Activated CD8-positive, alpha-beta memory T cell treated with anti-CD3 and anti-CD28 coated beads, Interleukin-2, amount 10 ng/mL, durations not matched to agents 7 days and 5 days (primary cell): Measurements from ENCODE around the gene ABCB11. TPM values are rescaled to one million over a fixed set of nuclear protein-coding genes. Genes with fewer than 3 reads are reported as not detected.

ENCODE experiments used
- ATAC-seq: fragments of 150-1000 bp; cut with Tn5 transposase; one replicate; pipeline ENCODE4 v1.10.0; 2021; ENCODE audit warnings: moderate library complexity
- CTCF ChIA-PET: fragments of 350-600 bp; sonication (Branson Sonifier 250); formaldehyde crosslinking; loops from one replicate; lab custom pipeline; 2021; ENCODE audit warnings: antibody characterized with exemption; lab: Charles Lee
- DNase-seq: peaks from one replicate; pipeline ENCODE4 v3.0.0-alpha.2; 2020
- H3K27ac Mint-ChIP-seq: one replicate; pipeline ENCODE4 v1.8.0; 2021; ENCODE audit warnings: mild to moderate bottlenecking, mixed read lengths
- H3K27me3 Mint-ChIP-seq: one replicate; pipeline ENCODE4 v1.8.0; 2021; ENCODE audit warnings: mixed read lengths
- H3K36me3 Mint-ChIP-seq: one replicate; pipeline ENCODE4 v1.8.0; 2021; ENCODE audit warnings: mild to moderate bottlenecking, mixed read lengths
- H3K4me1 Mint-ChIP-seq: one replicate; pipeline ENCODE4 v1.8.0; 2021; ENCODE audit warnings: mixed read lengths
- H3K4me3 Mint-ChIP-seq: one replicate; pipeline ENCODE4 v1.8.0; 2021; ENCODE audit warnings: mild to moderate bottlenecking, moderate library complexity, mixed read lengths
- H3K9me3 Mint-ChIP-seq: one replicate; pipeline ENCODE4 v1.8.0; 2022; ENCODE audit warnings: low read depth, mixed read lengths
- total RNA-seq, 2 experiments: library from RNA; stranded (reverse); gene quantifications; one replicate each; pipeline ENCODE4 v1.2.3, GENCODE V29; 2021

ABCB11 gene
- total RNA-seq, 2 experiments from 2014 or later, result not detected

GRCh38 chr2:168970711-168971233, 60.4 kb downstream of the ABCB11 start:
- H3K36me3 Mint-ChIP-seq, result no peaks in the 10 kb centered on the region

GRCh38 chr2:168969865-168970264, 61.3 kb downstream of the ABCB11 start:
- CTCF ChIA-PET, result interaction anchor here (1.1 to 3.1 kb wide), 4 partner anchors 21 to 162 kb away, joined by 3 to 10 read pairs (median 4); no protein-coding TSS in a partner anchor
- Mint-ChIP-seq H3K27ac (no peak overlapping the region), H3K4me3 (no peak overlapping the region), H3K36me3 (no peaks in the 10 kb centered on the region), H3K4me1 (peaks cover 3% of the 10 kb centered on the region), H3K9me3 (no peaks in the 10 kb centered on the region), H3K27me3 (no peaks in the 10 kb centered on the region)
- ATAC-seq, result no peak
- DNase-seq, result no peak

More at GRCh38 chr2:168970711-168971233, 60.4 kb downstream of the ABCB11 start:
- Mint-ChIP-seq H3K4me1 (no peaks in the 10 kb centered on the region), H3K9me3 (no peaks in the 10 kb centered on the region), H3K27ac (no peak overlapping the region), H3K4me3 (no peak overlapping the region), H3K27me3 (no peaks in the 10 kb centered on the region)
- no peak for ATAC-seq
- CTCF ChIA-PET, result interaction anchor here (1.1 to 3.1 kb wide), 5 partner anchors 9 to 171 kb away, joined by 3 to 10 read pairs (median 5); no protein-coding TSS in a partner anchor
- DNase-seq, result no peak

- H3K4me3 Mint-ChIP-seq, result no peak overlapping the region
- H3K9me3 Mint-ChIP-seq, result no peaks in the 10 kb centered on the region
- no peaks in the 10 kb centered on the region for H3K36me3 Mint-ChIP-seq
- no peaks in the 10 kb centered on the region for H3K27me3 Mint-ChIP-seq
- ATAC-seq, result no peak
- H3K4me1 Mint-ChIP-seq, result peaks cover 13% of the 10 kb centered on the region
- CTCF ChIA-PET, result interaction anchor here (0.7 to 1.5 kb wide), 7 partner anchors 127 to 174 kb away, joined by 3 to 4 read pairs (median 3); no protein-coding TSS in a partner anchor
- DNase-seq, result no peak
- H3K27ac Mint-ChIP-seq, result no peak overlapping the region
These were observed 62.8 kb downstream of the ABCB11 start for GRCh38 chr2:168968342-168968741.

GRCh38 chr2:168964251-168964807, 66.8 kb downstream of the ABCB11 start:
- peaks cover 16% of the 10 kb centered on the region for H3K4me1 Mint-ChIP-seq
- H3K36me3 Mint-ChIP-seq, result no peaks in the 10 kb centered on the region
- H3K27me3 Mint-ChIP-seq, result no peaks in the 10 kb centered on the region
- no peaks in the 10 kb centered on the region for H3K9me3 Mint-ChIP-seq
- no peak overlapping the region for H3K4me3 Mint-ChIP-seq
- ATAC-seq (peak; percentile 49), DNase-seq (no peak)
- no peak overlapping the region for H3K27ac Mint-ChIP-seq
- CTCF ChIA-PET, result interaction anchor here (1.2 to 4.5 kb wide), 6 partner anchors 14 to 257 kb away, joined by 3 to 26 read pairs (median 6); no protein-coding TSS in a partner anchor

- Mint-ChIP-seq H3K27ac (no peak overlapping the region), H3K36me3 (no peaks in the 10 kb centered on the region), H3K9me3 (no peaks in the 10 kb centered on the region), H3K4me1 (peaks cover 16% of the 10 kb centered on the region), H3K4me3 (no peak overlapping the region), H3K27me3 (no peaks in the 10 kb centered on the region)
- CTCF ChIA-PET, result interaction anchor here (1.1 to 4.5 kb wide), 7 partner anchors 9 to 178 kb away, joined by 3 to 26 read pairs (median 9); no protein-coding TSS in a partner anchor
- no peak for DNase-seq
- no peak for ATAC-seq
These were observed 68.5 kb downstream of the ABCB11 start for GRCh38 chr2:168962636-168963035.

GRCh38 chr2:168961450-168962229, 69.5 kb downstream of the ABCB11 start:
- no peak overlapping the region for H3K27ac Mint-ChIP-seq
- CTCF ChIA-PET, result interaction anchor here (1.1 to 4.5 kb wide), 7 partner anchors 10 to 179 kb away, joined by 4 to 26 read pairs (median 9); no protein-coding TSS in a partner anchor
- no peaks in the 10 kb centered on the region for H3K9me3 Mint-ChIP-seq
- peaks cover 16% of the 10 kb centered on the region for H3K4me1 Mint-ChIP-seq
- H3K36me3 Mint-ChIP-seq, result no peaks in the 10 kb centered on the region
- no peaks in the 10 kb centered on the region for H3K27me3 Mint-ChIP-seq
- ATAC-seq (peak; percentile 81), DNase-seq (peak; percentile 48)
- no peak overlapping the region for H3K4me3 Mint-ChIP-seq

GRCh38 chr2:168956392-168956791, 74.7 kb downstream of the ABCB11 start:
- peaks cover 1% of the 10 kb centered on the region for H3K4me1 Mint-ChIP-seq

GRCh38 chr2:168955321-168955720, 75.8 kb downstream of the ABCB11 start:
- H3K27ac Mint-ChIP-seq, result no peak overlapping the region
- DNase-seq, result no peak
- ATAC-seq, result no peak
- peaks cover 9% of the 10 kb centered on the region for H3K27me3 Mint-ChIP-seq
- peaks cover 7% of the 10 kb centered on the region for H3K36me3 Mint-ChIP-seq
- H3K4me3 Mint-ChIP-seq, result no peak overlapping the region
- H3K4me1 Mint-ChIP-seq, result no peaks in the 10 kb centered on the region
- H3K9me3 Mint-ChIP-seq, result peaks cover 4% of the 10 kb centered on the region
- CTCF ChIA-PET, result no interaction called here

More at GRCh38 chr2:168956392-168956791, 74.7 kb downstream of the ABCB11 start:
- ATAC-seq (no peak), DNase-seq (no peak)
- Mint-ChIP-seq H3K27me3 (peaks cover 7% of the 10 kb centered on the region), H3K27ac (no peak overlapping the region), H3K36me3 (peaks cover 7% of the 10 kb centered on the region), H3K4me3 (no peak overlapping the region), H3K9me3 (peaks cover 4% of the 10 kb centered on the region)
- CTCF ChIA-PET, result no interaction called here

- ATAC-seq (no peak), DNase-seq (no peak)
- Mint-ChIP-seq H3K9me3 (peaks cover 8% of the 10 kb centered on the region), H3K27me3 (peaks cover 12% of the 10 kb centered on the region), H3K36me3 (peaks cover 7% of the 10 kb centered on the region), H3K4me3 (no peak overlapping the region), H3K4me1 (no peaks in the 10 kb centered on the region), H3K27ac (no peak overlapping the region)
- CTCF ChIA-PET, result no interaction called here
These were observed 76.9 kb downstream of the ABCB11 start for GRCh38 chr2:168954256-168954655.

- H3K27ac Mint-ChIP-seq, result no peak overlapping the region
- H3K9me3 Mint-ChIP-seq, result peaks cover 8% of the 10 kb centered on the region
- no peak for ATAC-seq
- H3K36me3 Mint-ChIP-seq, result peaks cover 7% of the 10 kb centered on the region
- CTCF ChIA-PET, result no interaction called here
- H3K27me3 Mint-ChIP-seq, result peaks cover 12% of the 10 kb centered on the region
- no peak for DNase-seq
- peaks cover 6% of the 10 kb centered on the region for H3K4me1 Mint-ChIP-seq
- no peak overlapping the region for H3K4me3 Mint-ChIP-seq
These were observed 78.7 kb downstream of the ABCB11 start for GRCh38 chr2:168952424-168952823.

GRCh38 chr2:168951871-168952270, 79.3 kb downstream of the ABCB11 start:
- DNase-seq (no peak), ATAC-seq (no peak)
- peaks cover 8% of the 10 kb centered on the region for H3K9me3 Mint-ChIP-seq
- peaks cover 6% of the 10 kb centered on the region for H3K4me1 Mint-ChIP-seq
- H3K27ac Mint-ChIP-seq, result no peak overlapping the region
- H3K27me3 Mint-ChIP-seq, result peaks cover 14% of the 10 kb centered on the region
- no peak overlapping the region for H3K4me3 Mint-ChIP-seq
- peaks cover 7% of the 10 kb centered on the region for H3K36me3 Mint-ChIP-seq
- CTCF ChIA-PET, result no interaction called here

- peaks cover 6% of the 10 kb centered on the region for H3K9me3 Mint-ChIP-seq
- H3K27ac Mint-ChIP-seq, result no peak overlapping the region
- H3K4me3 Mint-ChIP-seq, result no peak overlapping the region
- DNase-seq (no peak), ATAC-seq (no peak)
- H3K4me1 Mint-ChIP-seq, result peaks cover 6% of the 10 kb centered on the region
- H3K27me3 Mint-ChIP-seq, result peaks cover 23% of the 10 kb centered on the region
- CTCF ChIA-PET, result interaction anchor here (0.9 to 2.7 kb wide), 6 partner anchors 9 to 160 kb away, joined by 3 to 10 read pairs (median 4); no protein-coding TSS in a partner anchor
- H3K36me3 Mint-ChIP-seq, result peaks cover 6% of the 10 kb centered on the region
These were observed 81.8 kb downstream of the ABCB11 start for GRCh38 chr2:168949324-168949723.

- H3K36me3 Mint-ChIP-seq, result peaks cover 4% of the 10 kb centered on the region
- peaks cover 28% of the 10 kb centered on the region for H3K27me3 Mint-ChIP-seq
- peaks cover 6% of the 10 kb centered on the region for H3K4me1 Mint-ChIP-seq
- CTCF ChIA-PET, result interaction anchor here (0.9 to 2.7 kb wide), 8 partner anchors 9 to 161 kb away, joined by 3 to 10 read pairs (median 3); no protein-coding TSS in a partner anchor
- peaks cover 6% of the 10 kb centered on the region for H3K9me3 Mint-ChIP-seq
- no peak overlapping the region for H3K27ac Mint-ChIP-seq
- no peak overlapping the region for H3K4me3 Mint-ChIP-seq
- no peak for ATAC-seq
- no peak for DNase-seq
These were observed 82.4 kb downstream of the ABCB11 start for GRCh38 chr2:168948621-168949212.
